K562 (cell line): ENCODE data around the gene MPND. TPM values are rescaled to one million over a fixed set of nuclear protein-coding genes. Genes with fewer than 3 reads are reported as not detected.
A peak's percentile ranks its signal among the peaks of the same experiment; 100 is the strongest.

Experiments used
- ERF ChIP-seq: fragments of 450-650 bp; formaldehyde crosslinking; IDR thresholded peaks from 2 replicates; pipeline ENCODE4 v1.4.0; 2020; ENCODE audit warnings: mild to moderate bottlenecking, mixed read lengths
- JUND ChIP-seq, 2 experiments: IDR thresholded peaks; 2 replicates in 1 of 2; 3 replicates in 1 of 2; pipeline ENCODE4 v1.6.1; 2011; ENCODE audit warnings: borderline replicate concordance in 2 of 2, low read depth in 2 of 2, low read length in 2 of 2, improper control_type of control experiment in 1 of 2, missing biosample characterization in 1 of 2, missing genetic modification characterization in 1 of 2, missing genetic modification reagents in 1 of 2
- KHSRP ChIP-seq: fragments of 450-650 bp; IDR thresholded peaks from 2 replicates; pipeline ENCODE4 v1.6.1; 2017
- MXI1 ChIP-seq: IDR thresholded peaks from 2 replicates; pipeline ENCODE4 v1.6.1; 2011; ENCODE audit warnings: low read depth, mild to moderate bottlenecking, improper control_type of control experiment, low read length
- RBFOX2 ChIP-seq: fragments of 200-400 bp; formaldehyde crosslinking; IDR thresholded peaks from 2 replicates; pipeline ENCODE4 v1.6.1; 2017; ENCODE audit warnings: low read depth, mild to moderate bottlenecking, low read length, moderate library complexity
- RBM34 ChIP-seq: fragments of 200-400 bp; formaldehyde crosslinking; IDR thresholded peaks from 2 replicates; pipeline ENCODE4 v1.6.1; 2018; ENCODE audit warnings: low read length, borderline replicate concordance; ENCODE audit not compliant: insufficient read depth
- SREBF2 ChIP-seq: sonication (generic); formaldehyde crosslinking; IDR thresholded peaks from 2 replicates; pipeline ENCODE4 v1.4.0; 2020; ENCODE audit warnings: mild to moderate bottlenecking, missing genetic modification reagents
- TAF9B ChIP-seq: fragments of 450-650 bp; IDR thresholded peaks from 2 replicates; pipeline ENCODE4 v1.6.1; 2018; ENCODE audit warnings: mild to moderate bottlenecking; ENCODE audit not compliant: partially characterized antibody
- TCFL5 ChIP-seq: fragments of 250-450 bp; sonication (Bioruptor Pico); conservative IDR thresholded peaks from 2 replicates; pipeline ENCODE4 v1.6.1; 2021; ENCODE audit warnings: mild to moderate bottlenecking, moderate library complexity, matching md5 sums
- ZKSCAN8 ChIP-seq: fragments of 200-800 bp; sonication (Bioruptor generic); IDR thresholded peaks from 2 replicates; pipeline ENCODE4 v1.6.1; 2016; ENCODE audit warnings: missing genetic modification characterization, missing compliant biosample characterization
- ZNF12 ChIP-seq: sonication (generic); formaldehyde crosslinking; IDR thresholded peaks from 2 replicates; pipeline ENCODE4 v1.4.0; 2020; ENCODE audit warnings: mild to moderate bottlenecking, missing genetic modification reagents
- ZNF274 ChIP-seq: IDR thresholded peaks from 2 replicates; pipeline ENCODE4 v1.6.1; 2011; ENCODE audit warnings: low read depth, mild to moderate bottlenecking, low read length, moderate library complexity, borderline replicate concordance
- polyA plus RNA-seq, 8 experiments: library from polyadenylated mRNA; depleted of rRNA in 4 of 8; stranded (reverse) in 5 of 8; unstranded in 3 of 8; fragments of >200 nt; fragmentation: Nextera tagmentation in 2 of 8; fragmentation: Illumina TruSeq in 1 of 8; extraction: Ambion mirVana in 2 of 8; extraction: Trizol in 1 of 8; gene quantifications; 2 replicates each; pipeline versions ENCODE4 v1.2.1 to v1.2.3, GENCODE V29; 2011 to 2014; ENCODE audit warnings: inconsistent platforms in 1 of 8, missing spikeins in 1 of 8
- total RNA-seq, 7 experiments: library from RNA; depleted of rRNA in 6 of 7; stranded (reverse); fragments of >200 nt in 6 of 7; fragmentation: Illumina TruSeq in 2 of 7; extraction: Trizol in 2 of 7; gene quantifications; 2 replicates each; pipeline versions ENCODE4 v1.2.1 to v1.2.3, GENCODE V29; 2011 to 2021; ENCODE audit warnings: low replicate concordance in 1 of 7
- TF ChIP-seq, protein P1 (sequence below): fragments of 150-350 bp; IDR thresholded peaks from 2 replicates; pipeline ENCODE4 v1.6.1; 2014; ENCODE audit warnings: low read depth, mild to moderate bottlenecking, low read length, borderline replicate concordance
- TF ChIP-seq, protein P2 (sequence below), 2 experiments: fragments of 250-450 bp in 1 of 2; fragments of 450-650 bp in 1 of 2; sonication (Bioruptor Pico) in 1 of 2; IDR thresholded peaks; 2 replicates each; pipeline versions ENCODE4 v1.6.1 to v1.8.0; 2016 to 2021; ENCODE audit warnings: mild to moderate bottlenecking in 2 of 2, moderate library complexity in 2 of 2, missing compliant biosample characterization in 1 of 2, missing genetic modification characterization in 1 of 2
- TF ChIP-seq, protein P3 (sequence below): sonication (generic); formaldehyde crosslinking; IDR thresholded peaks from 2 replicates; pipeline ENCODE4 v1.5.0; 2020; ENCODE audit warnings: missing genetic modification reagents
- TF ChIP-seq, protein P4 (sequence below): fragments of 250-450 bp; sonication (Bioruptor Pico); IDR thresholded peaks from 2 replicates; pipeline ENCODE4 v1.9.0; 2021; ENCODE audit warnings: mild to moderate bottlenecking
- TF ChIP-seq, protein P5 (sequence below): sonication (generic); formaldehyde crosslinking; IDR thresholded peaks from 2 replicates; pipeline ENCODE4 v1.8.0; 2022; ENCODE audit warnings: mild to moderate bottlenecking, missing genetic modification reagents
- TF ChIP-seq, protein P6 (sequence below): sonication (generic); formaldehyde crosslinking; IDR thresholded peaks from 2 replicates; pipeline ENCODE4 v1.8.1; 2023; ENCODE audit warnings: mild to moderate bottlenecking, missing genetic modification reagents

The MPND gene
- total and polyA plus RNA-seq, 9 of the 15 experiments (the other 6 are each of a cell fraction or from before 2014, with no cell fraction given): 0.25 to 14.0 (median 3.9) TPM

DNA sequence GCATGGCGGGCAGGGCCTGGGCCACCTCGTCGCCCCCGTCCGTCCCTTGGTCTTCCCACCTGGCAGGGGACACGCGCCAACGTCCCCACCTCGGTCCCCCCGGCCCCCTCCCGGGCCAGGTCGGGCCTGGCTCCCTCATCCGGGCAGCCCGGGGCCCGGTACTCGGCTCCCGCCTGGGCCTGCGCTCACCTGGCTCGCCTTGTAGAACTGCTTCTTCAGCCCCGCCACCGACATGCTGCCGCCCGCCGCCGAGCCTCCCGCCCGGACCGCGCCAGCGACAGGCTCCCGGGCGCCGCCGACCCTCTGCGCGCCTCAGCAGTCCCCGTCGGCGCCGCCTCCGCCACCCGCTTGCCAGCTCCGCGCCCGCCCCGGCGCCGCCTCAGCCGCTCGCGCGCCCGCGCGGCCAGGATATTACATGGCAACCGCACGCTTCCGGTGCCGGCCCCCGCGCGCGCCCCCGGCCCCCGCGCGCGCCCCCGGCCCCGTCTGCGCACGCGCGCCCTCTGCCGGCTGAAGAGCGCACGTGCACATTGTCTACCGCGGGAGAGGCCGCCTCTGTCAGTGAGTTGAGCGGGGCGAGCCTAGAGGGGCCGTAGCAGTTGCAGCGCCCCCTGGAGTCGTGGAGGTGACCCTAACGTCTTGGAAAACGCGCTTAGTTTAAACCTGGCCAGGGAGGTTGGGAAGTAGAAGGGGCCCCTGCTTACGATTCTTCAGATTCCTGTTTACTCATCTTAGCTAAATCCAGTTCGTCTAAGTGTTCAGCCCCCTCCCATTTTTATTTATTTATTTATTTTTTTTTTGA is 57.0 kb downstream of the MPND start, which contains the start of gene SH3GL1 (continued):
- TF ChIP-seq, protein P1, sequence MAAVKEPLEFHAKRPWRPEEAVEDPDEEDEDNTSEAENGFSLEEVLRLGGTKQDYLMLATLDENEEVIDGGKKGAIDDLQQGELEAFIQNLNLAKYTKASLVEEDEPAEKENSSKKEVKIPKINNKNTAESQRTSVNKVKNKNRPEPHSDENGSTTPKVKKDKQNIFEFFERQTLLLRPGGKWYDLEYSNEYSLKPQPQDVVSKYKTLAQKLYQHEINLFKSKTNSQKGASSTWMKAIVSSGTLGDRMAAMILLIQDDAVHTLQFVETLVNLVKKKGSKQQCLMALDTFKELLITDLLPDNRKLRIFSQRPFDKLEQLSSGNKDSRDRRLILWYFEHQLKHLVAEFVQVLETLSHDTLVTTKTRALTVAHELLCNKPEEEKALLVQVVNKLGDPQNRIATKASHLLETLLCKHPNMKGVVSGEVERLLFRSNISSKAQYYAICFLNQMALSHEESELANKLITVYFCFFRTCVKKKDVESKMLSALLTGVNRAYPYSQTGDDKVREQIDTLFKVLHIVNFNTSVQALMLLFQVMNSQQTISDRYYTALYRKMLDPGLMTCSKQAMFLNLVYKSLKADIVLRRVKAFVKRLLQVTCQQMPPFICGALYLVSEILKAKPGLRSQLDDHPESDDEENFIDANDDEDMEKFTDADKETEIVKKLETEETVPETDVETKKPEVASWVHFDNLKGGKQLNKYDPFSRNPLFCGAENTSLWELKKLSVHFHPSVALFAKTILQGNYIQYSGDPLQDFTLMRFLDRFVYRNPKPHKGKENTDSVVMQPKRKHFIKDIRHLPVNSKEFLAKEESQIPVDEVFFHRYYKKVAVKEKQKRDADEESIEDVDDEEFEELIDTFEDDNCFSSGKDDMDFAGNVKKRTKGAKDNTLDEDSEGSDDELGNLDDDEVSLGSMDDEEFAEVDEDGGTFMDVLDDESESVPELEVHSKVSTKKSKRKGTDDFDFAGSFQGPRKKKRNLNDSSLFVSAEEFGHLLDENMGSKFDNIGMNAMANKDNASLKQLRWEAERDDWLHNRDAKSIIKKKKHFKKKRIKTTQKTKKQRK: no peak
- no peak for TF ChIP-seq RBM34
- TF ChIP-seq, protein P2, sequence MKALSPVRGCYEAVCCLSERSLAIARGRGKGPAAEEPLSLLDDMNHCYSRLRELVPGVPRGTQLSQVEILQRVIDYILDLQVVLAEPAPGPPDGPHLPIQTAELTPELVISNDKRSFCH (CRISPR knock-in tag; IDR thresholded peaks at IDR 0.05): no peak
- TF ChIP-seq, protein P2 (tag; IDR thresholded peaks at IDR 0.05): 0 out of 2 replicates have a peak, but pooled peaks have one; percentile 20
- TF ChIP-seq, protein P3, sequence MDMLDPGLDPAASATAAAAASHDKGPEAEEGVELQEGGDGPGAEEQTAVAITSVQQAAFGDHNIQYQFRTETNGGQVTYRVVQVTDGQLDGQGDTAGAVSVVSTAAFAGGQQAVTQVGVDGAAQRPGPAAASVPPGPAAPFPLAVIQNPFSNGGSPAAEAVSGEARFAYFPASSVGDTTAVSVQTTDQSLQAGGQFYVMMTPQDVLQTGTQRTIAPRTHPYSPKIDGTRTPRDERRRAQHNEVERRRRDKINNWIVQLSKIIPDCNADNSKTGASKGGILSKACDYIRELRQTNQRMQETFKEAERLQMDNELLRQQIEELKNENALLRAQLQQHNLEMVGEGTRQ (CRISPR knock-in tag): peak; percentile 49
- peak; percentile 83 for TF ChIP-seq JUND (IDR thresholded peaks at IDR 0.05; ENCODE audit: borderline replicate concordance, low read depth, low read length)
- no peak; the same call in 2 of the 3 replicates for TF ChIP-seq JUND (tag; IDR thresholded peaks at IDR 0.05; ENCODE audit: borderline replicate concordance, low read depth, low read length)
- no peak for TF ChIP-seq KHSRP
- no peak for TF ChIP-seq ZNF12 (CRISPR knock-in tag)
- TF ChIP-seq RBFOX2: peak; percentile 80
- TF ChIP-seq TAF9B: no peak
- TF ChIP-seq, protein P4, sequence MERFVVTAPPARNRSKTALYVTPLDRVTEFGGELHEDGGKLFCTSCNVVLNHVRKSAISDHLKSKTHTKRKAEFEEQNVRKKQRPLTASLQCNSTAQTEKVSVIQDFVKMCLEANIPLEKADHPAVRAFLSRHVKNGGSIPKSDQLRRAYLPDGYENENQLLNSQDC (CRISPR knock-in tag): no peak
- TF ChIP-seq, protein P5, sequence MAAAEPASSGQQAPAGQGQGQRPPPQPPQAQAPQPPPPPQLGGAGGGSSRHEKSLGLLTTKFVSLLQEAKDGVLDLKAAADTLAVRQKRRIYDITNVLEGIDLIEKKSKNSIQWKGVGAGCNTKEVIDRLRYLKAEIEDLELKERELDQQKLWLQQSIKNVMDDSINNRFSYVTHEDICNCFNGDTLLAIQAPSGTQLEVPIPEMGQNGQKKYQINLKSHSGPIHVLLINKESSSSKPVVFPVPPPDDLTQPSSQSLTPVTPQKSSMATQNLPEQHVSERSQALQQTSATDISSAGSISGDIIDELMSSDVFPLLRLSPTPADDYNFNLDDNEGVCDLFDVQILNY (CRISPR knock-in tag): no peak
- no peak for TF ChIP-seq TCFL5 (CRISPR knock-in tag)
- no peak for TF ChIP-seq ZKSCAN8 (CRISPR knock-in tag)
- TF ChIP-seq SREBF2 (CRISPR knock-in tag): no peak
- no peak for TF ChIP-seq MXI1
- TF ChIP-seq ZNF274: no peak
- TF ChIP-seq ERF (CRISPR knock-in tag): 0 out of 2 replicates have a peak, but pooled peaks have one; percentile 53
- TF ChIP-seq, protein P6, sequence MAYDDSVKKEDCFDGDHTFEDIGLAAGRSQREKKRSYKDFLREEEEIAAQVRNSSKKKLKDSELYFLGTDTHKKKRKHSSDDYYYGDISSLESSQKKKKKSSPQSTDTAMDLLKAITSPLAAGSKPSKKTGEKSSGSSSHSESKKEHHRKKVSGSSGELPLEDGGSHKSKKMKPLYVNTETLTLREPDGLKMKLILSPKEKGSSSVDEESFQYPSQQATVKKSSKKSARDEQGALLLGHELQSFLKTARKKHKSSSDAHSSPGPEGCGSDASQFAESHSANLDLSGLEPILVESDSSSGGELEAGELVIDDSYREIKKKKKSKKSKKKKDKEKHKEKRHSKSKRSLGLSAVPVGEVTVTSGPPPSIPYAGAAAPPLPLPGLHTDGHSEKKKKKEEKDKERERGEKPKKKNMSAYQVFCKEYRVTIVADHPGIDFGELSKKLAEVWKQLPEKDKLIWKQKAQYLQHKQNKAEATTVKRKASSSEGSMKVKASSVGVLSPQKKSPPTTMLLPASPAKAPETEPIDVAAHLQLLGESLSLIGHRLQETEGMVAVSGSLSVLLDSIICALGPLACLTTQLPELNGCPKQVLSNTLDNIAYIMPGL: peak; percentile 43; the same call in 1 of the 2 replicates
